Stimulated activated CD4-positive, alpha-beta T cell treated with anti-CD3 and anti-CD28 coated beads, Interleukin-1b, Interleukin-23, amount 100 ng/mL, for 1 hour (primary cell): ENCODE measurements around the gene PLAGL2.

Experiments used
- DNase-seq, 2 donors: peaks; one replicate each; pipeline ENCODE4 v3.0.0-alpha.2; 2020; ENCODE audit warnings: low read depth in 2 of 2

PLAGL2 gene

GRCh38 chr20:32152421-32153155 is 55.0 kb downstream of the PLAGL2 start:
- no peak for DNase-seq

- no peak for DNase-seq
Measured at GRCh38 chr20:32150291-32150848, 57.2 kb downstream of the PLAGL2 start.

- DNase-seq = no peak
Measured at GRCh38 chr20:32149566-32150170, 57.9 kb downstream of the PLAGL2 start.

- DNase-seq = no peak
Measured at GRCh38 chr20:32144898-32145662, 62.5 kb downstream of the PLAGL2 start.

- DNase-seq = no peak
Measured at GRCh38 chr20:32142991-32143390, 64.6 kb downstream of the PLAGL2 start.
